Activated CD8-positive, alpha-beta memory T cell treated with anti-CD3 and anti-CD28 coated beads, Interleukin-2, amount 10 ng/mL, durations not matched to agents 7 days and 5 days (primary cell): ENCODE results near the gene RBL2. TPM values are rescaled to one million over a fixed set of nuclear protein-coding genes. Genes with fewer than 3 reads are reported as not detected.
"Not testable (repeated sequence)": the region's sequence is repeated elsewhere in the genome, so short reads cannot be mapped to it uniquely, and the experiment has no call there.

Source experiments
- ATAC-seq: fragments of 150-1000 bp; cut with Tn5 transposase; one replicate; pipeline ENCODE4 v1.10.0; 2021; ENCODE audit warnings: moderate library complexity
- CTCF ChIA-PET: fragments of 350-600 bp; sonication (Branson Sonifier 250); formaldehyde crosslinking; loops from one replicate; lab custom pipeline; 2021; ENCODE audit warnings: antibody characterized with exemption; lab: Charles Lee
- DNase-seq: peaks from one replicate; pipeline ENCODE4 v3.0.0-alpha.2; 2020
- H3K27ac Mint-ChIP-seq: one replicate; pipeline ENCODE4 v1.8.0; 2021; ENCODE audit warnings: mild to moderate bottlenecking, mixed read lengths
- H3K27me3 Mint-ChIP-seq: one replicate; pipeline ENCODE4 v1.8.0; 2021; ENCODE audit warnings: mixed read lengths
- H3K36me3 Mint-ChIP-seq: one replicate; pipeline ENCODE4 v1.8.0; 2021; ENCODE audit warnings: mild to moderate bottlenecking, mixed read lengths
- H3K4me1 Mint-ChIP-seq: one replicate; pipeline ENCODE4 v1.8.0; 2021; ENCODE audit warnings: mixed read lengths
- H3K4me3 Mint-ChIP-seq: one replicate; pipeline ENCODE4 v1.8.0; 2021; ENCODE audit warnings: mild to moderate bottlenecking, moderate library complexity, mixed read lengths
- H3K9me3 Mint-ChIP-seq: one replicate; pipeline ENCODE4 v1.8.0; 2022; ENCODE audit warnings: low read depth, mixed read lengths
- total RNA-seq, 2 experiments: library from RNA; stranded (reverse); gene quantifications; one replicate each; pipeline ENCODE4 v1.2.3, GENCODE V29; 2021

The RBL2 gene
- total RNA-seq = 100 to 1,000 TPM; 121 to 155 TPM

GRCh38 chr16:53434377-53435065 is at the start of gene RBL2:
Gene RBL2, plus strand, starts transcription at chr16:53434471. Its CDS starts 86 bp downstream, at chr16:53434557.
- H3K4me3 Mint-ChIP-seq = peak within 1 kb of the TSS; percentile 94
- CTCF ChIA-PET = interaction anchor here (0.7 to 2.6 kb wide), 8 partner anchors 14 to 374 kb away, joined by 3 to 12 read pairs (median 5); no protein-coding TSS in a partner anchor
- peak; percentile 90 for DNase-seq
- H3K9me3 Mint-ChIP-seq = no peaks in the 10 kb centered on the region
- peak; percentile 82 for ATAC-seq
- no peaks in the 10 kb centered on the region for H3K27me3 Mint-ChIP-seq
- H3K27ac Mint-ChIP-seq = peak within 1 kb of the TSS; percentile 91
- peaks cover 11% of the 10 kb centered on the region for H3K36me3 Mint-ChIP-seq
- peaks cover 38% of the 10 kb centered on the region for H3K4me1 Mint-ChIP-seq

GRCh38 chr16:53384610-53385009 is 49.7 kb upstream of the RBL2 start:
- H3K27me3 Mint-ChIP-seq, H3K4me1 Mint-ChIP-seq, ATAC-seq, H3K27ac Mint-ChIP-seq, H3K4me3 Mint-ChIP-seq, H3K9me3 Mint-ChIP-seq, DNase-seq, CTCF ChIA-PET: not testable (repeated sequence)
- H3K36me3 Mint-ChIP-seq = peaks cover 20% of the 10 kb centered on the region

GRCh38 chr16:53404959-53405358 is 29.3 kb upstream of the RBL2 start:
- DNase-seq = no peak
- no peak overlapping the region for H3K27ac Mint-ChIP-seq
- H3K4me1 Mint-ChIP-seq = no peaks in the 10 kb centered on the region
- ATAC-seq = no peak
- no peak overlapping the region for H3K4me3 Mint-ChIP-seq
- no peaks in the 10 kb centered on the region for H3K9me3 Mint-ChIP-seq
- H3K27me3 Mint-ChIP-seq = no peaks in the 10 kb centered on the region
- CTCF ChIA-PET = interaction anchor here (0.6 to 1.1 kb wide), 2 partner anchors 24 to 29 kb away, joined by 3 read pairs; no protein-coding TSS in a partner anchor
- H3K36me3 Mint-ChIP-seq = no peaks in the 10 kb centered on the region

GRCh38 chr16:53412549-53412948 is 21.7 kb upstream of the RBL2 start:
- no peak overlapping the region for H3K27ac Mint-ChIP-seq
- ATAC-seq (no peak), DNase-seq (no peak)
- H3K4me3 Mint-ChIP-seq = no peak overlapping the region
- no peaks in the 10 kb centered on the region for H3K27me3 Mint-ChIP-seq
- peaks cover 3% of the 10 kb centered on the region for H3K36me3 Mint-ChIP-seq
- H3K9me3 Mint-ChIP-seq = peaks cover 4% of the 10 kb centered on the region
- CTCF ChIA-PET = no interaction called here
- H3K4me1 Mint-ChIP-seq = peaks cover 4% of the 10 kb centered on the region

GRCh38 chr16:53413864-53414263 is 20.4 kb upstream of the RBL2 start:
- Mint-ChIP-seq H3K27me3 (no peaks in the 10 kb centered on the region), H3K36me3 (peaks cover 5% of the 10 kb centered on the region), H3K4me1 (peaks cover 4% of the 10 kb centered on the region), H3K27ac (no peak overlapping the region), H3K9me3 (peaks cover 7% of the 10 kb centered on the region), H3K4me3 (no peak overlapping the region)
- DNase-seq = no peak
- ATAC-seq = no peak
- CTCF ChIA-PET = interaction anchor here (1.0 kb wide), 1 partner anchor 10 kb away, joined by 3 read pairs; no protein-coding TSS in a partner anchor

- Mint-ChIP-seq H3K27ac (no peak overlapping the region), H3K36me3 (peaks cover 5% of the 10 kb centered on the region), H3K4me1 (peaks cover 4% of the 10 kb centered on the region), H3K27me3 (no peaks in the 10 kb centered on the region), H3K9me3 (peaks cover 7% of the 10 kb centered on the region), H3K4me3 (no peak overlapping the region)
- no peak for ATAC-seq
- CTCF ChIA-PET = interaction anchor here (1.0 kb wide), 1 partner anchor 10 kb away, joined by 3 read pairs; no protein-coding TSS in a partner anchor
- DNase-seq = no peak
These were observed 19.9 kb upstream of the RBL2 start for GRCh38 chr16:53414381-53414780.

GRCh38 chr16:53415504-53415903 is 18.8 kb upstream of the RBL2 start:
- H3K9me3 Mint-ChIP-seq = peaks cover 10% of the 10 kb centered on the region
- no peak for DNase-seq
- CTCF ChIA-PET = no interaction called here
- no peaks in the 10 kb centered on the region for H3K27me3 Mint-ChIP-seq
- H3K4me3 Mint-ChIP-seq = no peak overlapping the region
- ATAC-seq = no peak
- peaks cover 5% of the 10 kb centered on the region for H3K36me3 Mint-ChIP-seq
- H3K4me1 Mint-ChIP-seq = peaks cover 4% of the 10 kb centered on the region
- no peak overlapping the region for H3K27ac Mint-ChIP-seq

GRCh38 chr16:53417011-53417410 is 17.3 kb upstream of the RBL2 start:
- peaks cover 8% of the 10 kb centered on the region for H3K9me3 Mint-ChIP-seq
- H3K27ac Mint-ChIP-seq = no peak overlapping the region
- no peaks in the 10 kb centered on the region for H3K27me3 Mint-ChIP-seq
- H3K36me3 Mint-ChIP-seq = peaks cover 3% of the 10 kb centered on the region
- H3K4me1 Mint-ChIP-seq = peaks cover 4% of the 10 kb centered on the region
- CTCF ChIA-PET = no interaction called here
- ATAC-seq (no peak), DNase-seq (no peak)
- no peak overlapping the region for H3K4me3 Mint-ChIP-seq

GRCh38 chr16:53417976-53418375 is 16.3 kb upstream of the RBL2 start:
- ATAC-seq = no peak
- H3K4me3 Mint-ChIP-seq = no peak overlapping the region
- peaks cover 4% of the 10 kb centered on the region for H3K4me1 Mint-ChIP-seq
- H3K36me3 Mint-ChIP-seq = peaks cover 3% of the 10 kb centered on the region
- H3K27me3 Mint-ChIP-seq = no peaks in the 10 kb centered on the region
- CTCF ChIA-PET = no interaction called here
- peaks cover 8% of the 10 kb centered on the region for H3K9me3 Mint-ChIP-seq
- no peak for DNase-seq
- no peak overlapping the region for H3K27ac Mint-ChIP-seq

GRCh38 chr16:53419383-53419709 is 14.9 kb upstream of the RBL2 start:
- H3K27ac Mint-ChIP-seq, H3K9me3 Mint-ChIP-seq: not testable (repeated sequence)

GRCh38 chr16:53421248-53421647 is 13.0 kb upstream of the RBL2 start:
- Mint-ChIP-seq H3K4me1 (peaks cover 4% of the 10 kb centered on the region), H3K27me3 (no peaks in the 10 kb centered on the region), H3K27ac (no peak overlapping the region), H3K4me3 (no peak overlapping the region), H3K9me3 (peaks cover 8% of the 10 kb centered on the region), H3K36me3 (peaks cover 9% of the 10 kb centered on the region)
- CTCF ChIA-PET = no interaction called here
- DNase-seq (no peak), ATAC-seq (no peak)

More at GRCh38 chr16:53419383-53419709, 14.9 kb upstream of the RBL2 start:
- ATAC-seq, H3K27me3 Mint-ChIP-seq, CTCF ChIA-PET, H3K4me3 Mint-ChIP-seq, DNase-seq, H3K36me3 Mint-ChIP-seq, H3K4me1 Mint-ChIP-seq: not testable (repeated sequence)

- H3K27ac Mint-ChIP-seq, ATAC-seq, H3K4me1 Mint-ChIP-seq, CTCF ChIA-PET, H3K4me3 Mint-ChIP-seq, H3K9me3 Mint-ChIP-seq, DNase-seq, H3K36me3 Mint-ChIP-seq, H3K27me3 Mint-ChIP-seq: not testable (repeated sequence)
These were observed 10.3 kb upstream of the RBL2 start for GRCh38 chr16:53423968-53424367.

GRCh38 chr16:53428681-53429080 is 5.6 kb upstream of the RBL2 start:
- Mint-ChIP-seq H3K27me3 (no peaks in the 10 kb centered on the region), H3K9me3 (peaks cover 5% of the 10 kb centered on the region), H3K36me3 (peaks cover 6% of the 10 kb centered on the region), H3K27ac (no peak overlapping the region), H3K4me3 (no peak overlapping the region), H3K4me1 (peaks cover 4% of the 10 kb centered on the region)
- ATAC-seq (no peak), DNase-seq (no peak)
- CTCF ChIA-PET = no interaction called here

- H3K36me3 Mint-ChIP-seq = peaks cover 4% of the 10 kb centered on the region
- no peaks in the 10 kb centered on the region for H3K27me3 Mint-ChIP-seq
- DNase-seq (no peak), ATAC-seq (no peak)
- peaks cover 5% of the 10 kb centered on the region for H3K9me3 Mint-ChIP-seq
- H3K4me1 Mint-ChIP-seq = peaks cover 9% of the 10 kb centered on the region
- H3K4me3 Mint-ChIP-seq = no peak overlapping the region
- H3K27ac Mint-ChIP-seq = no peak overlapping the region
- CTCF ChIA-PET = no interaction called here
These were observed 4.9 kb upstream of the RBL2 start for GRCh38 chr16:53429221-53429943.
